NCI-H2107 treated with DMSO at 0.1 percent for 48 hours (cell line): ENCODE results near the gene APOBEC2.
A peak's percentile ranks its signal among the peaks of the same experiment; 100 is the strongest.
"Not testable (repeated sequence)": the region's sequence is repeated elsewhere in the genome, so short reads cannot be mapped to it uniquely, and the experiment has no call there.

Source experiments
- DNase-seq: peaks from one replicate; lab custom pipeline; 2025; ENCODE audit not compliant: unreplicated experiment; lab: John Stamatoyannopoulos, UW

APOBEC2 gene

DNA sequence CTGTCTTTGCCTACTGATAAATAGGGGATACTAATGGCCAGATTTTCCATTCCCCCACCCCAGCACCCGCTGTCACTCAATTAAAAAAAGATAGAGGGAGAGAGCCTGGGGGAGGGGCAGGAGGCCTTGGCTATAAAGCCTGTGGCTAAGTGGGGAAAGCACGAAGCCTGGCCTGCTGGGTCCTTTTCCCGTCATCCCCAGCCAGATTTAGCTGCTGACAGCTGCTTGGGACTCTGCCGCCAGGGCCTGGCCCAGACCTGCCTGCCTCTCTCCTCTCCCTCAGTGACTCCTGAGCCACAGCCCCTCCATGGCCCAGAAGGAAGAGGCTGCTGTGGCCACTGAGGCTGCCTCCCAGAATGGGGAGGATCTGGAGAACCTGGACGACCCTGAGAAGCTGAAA lies at the start of gene APOBEC2:
TSS of gene APOBEC2 (plus strand) at position 162 of the 400 bp plus-strand sequence. CDS start at position 308, 146 bp downstream.
- no peak for DNase-seq

DNA sequence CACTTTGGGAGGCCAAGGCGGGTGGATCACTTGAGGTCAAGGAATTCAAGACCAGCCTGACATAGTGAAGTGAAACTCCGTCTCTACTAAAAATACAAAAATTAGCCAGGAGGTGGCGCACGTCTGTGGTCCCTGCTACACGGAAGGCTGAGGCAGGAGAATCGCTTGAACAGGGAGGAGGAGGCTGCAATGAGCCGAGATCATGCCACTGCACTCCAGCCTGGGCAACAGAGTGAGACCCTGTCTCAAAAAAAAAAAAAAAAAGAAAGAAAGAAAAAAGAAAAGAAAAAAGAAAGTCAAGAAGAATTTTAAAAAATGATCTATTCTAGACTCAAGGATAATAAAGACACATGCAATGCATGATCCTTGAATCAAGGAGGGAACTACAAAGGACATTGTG lies 46.8 kb upstream of the APOBEC2 start:
- peak; percentile 13 for DNase-seq

DNA sequence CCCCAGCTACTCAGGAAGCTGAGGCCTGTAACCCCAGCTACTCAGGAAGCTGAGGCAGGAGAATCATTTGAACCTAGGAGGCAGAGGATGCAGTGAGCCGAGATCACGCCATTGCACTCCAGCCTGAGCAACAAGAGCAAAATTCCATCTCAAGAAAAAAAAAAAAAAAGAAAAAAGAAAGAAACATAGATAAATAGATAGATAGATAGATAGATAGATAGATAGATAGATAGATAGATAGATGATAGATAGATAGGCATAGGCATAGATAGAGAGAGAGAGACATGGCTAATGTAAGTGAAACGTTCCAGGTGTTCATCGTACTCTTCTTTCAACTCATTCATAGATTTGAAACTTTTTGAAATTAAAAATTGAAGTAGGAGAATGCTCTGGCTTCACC lies 46.0 kb upstream of the APOBEC2 start:
- not testable (repeated sequence) for DNase-seq

DNA sequence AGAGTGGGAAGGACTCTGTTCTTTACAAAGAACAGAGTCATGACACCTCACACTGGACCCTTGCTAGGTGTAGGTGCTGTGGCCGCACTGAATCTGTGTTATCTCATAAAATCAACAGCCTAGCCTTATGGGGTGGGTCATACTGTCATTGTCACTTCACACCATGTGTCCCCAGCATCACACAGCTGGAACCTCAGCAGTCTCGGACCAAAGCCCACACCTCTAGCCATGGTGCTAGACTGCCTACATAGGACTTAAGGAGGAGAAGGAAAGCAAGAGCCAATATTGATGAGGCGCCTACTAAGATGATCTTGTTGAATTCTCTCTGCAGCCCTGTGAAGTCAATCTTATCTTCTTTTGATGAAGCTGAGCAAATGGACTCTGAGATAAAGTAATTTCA lies 45.0 kb upstream of the APOBEC2 start:
- no peak for DNase-seq

DNA sequence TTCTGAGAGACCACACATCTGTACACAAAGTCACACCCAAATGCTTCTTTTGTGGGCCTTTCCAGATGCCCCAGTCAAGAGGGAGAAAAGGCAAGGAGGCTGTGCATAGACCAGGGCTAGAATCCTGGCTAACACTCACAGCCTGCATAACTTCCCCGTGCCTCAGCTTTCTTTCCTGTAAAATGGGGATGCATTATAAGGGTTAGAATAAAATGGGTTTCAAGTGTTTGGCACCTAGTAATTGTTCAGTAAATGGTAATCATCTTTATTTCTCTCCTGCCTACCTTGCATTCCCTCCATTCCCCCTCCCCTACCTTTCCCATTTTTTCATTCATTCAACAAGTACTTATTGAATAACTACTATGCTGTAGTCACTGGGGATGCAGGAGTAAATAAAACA lies 43.3 kb upstream of the APOBEC2 start:
- DNase-seq: no peak

DNA sequence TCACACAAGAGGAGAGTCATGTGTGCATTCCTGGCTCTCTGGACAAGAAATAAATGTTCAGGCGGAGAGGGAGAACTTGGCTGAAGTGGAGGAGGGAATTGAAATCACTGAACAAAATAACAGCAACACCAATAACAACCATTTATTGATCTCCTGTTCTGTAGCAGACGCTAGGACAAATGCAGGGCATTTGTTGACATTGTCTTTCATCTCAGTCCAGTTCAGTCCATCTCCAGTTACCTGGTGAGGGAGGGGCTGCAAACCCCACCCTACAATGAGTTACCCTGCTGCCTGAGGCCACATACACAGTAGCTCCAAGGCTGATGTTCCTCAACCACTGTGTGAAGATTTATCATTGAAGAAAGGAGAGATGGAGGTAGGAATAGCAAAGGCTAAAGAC lies 41.3 kb upstream of the APOBEC2 start:
- no peak for DNase-seq

DNA sequence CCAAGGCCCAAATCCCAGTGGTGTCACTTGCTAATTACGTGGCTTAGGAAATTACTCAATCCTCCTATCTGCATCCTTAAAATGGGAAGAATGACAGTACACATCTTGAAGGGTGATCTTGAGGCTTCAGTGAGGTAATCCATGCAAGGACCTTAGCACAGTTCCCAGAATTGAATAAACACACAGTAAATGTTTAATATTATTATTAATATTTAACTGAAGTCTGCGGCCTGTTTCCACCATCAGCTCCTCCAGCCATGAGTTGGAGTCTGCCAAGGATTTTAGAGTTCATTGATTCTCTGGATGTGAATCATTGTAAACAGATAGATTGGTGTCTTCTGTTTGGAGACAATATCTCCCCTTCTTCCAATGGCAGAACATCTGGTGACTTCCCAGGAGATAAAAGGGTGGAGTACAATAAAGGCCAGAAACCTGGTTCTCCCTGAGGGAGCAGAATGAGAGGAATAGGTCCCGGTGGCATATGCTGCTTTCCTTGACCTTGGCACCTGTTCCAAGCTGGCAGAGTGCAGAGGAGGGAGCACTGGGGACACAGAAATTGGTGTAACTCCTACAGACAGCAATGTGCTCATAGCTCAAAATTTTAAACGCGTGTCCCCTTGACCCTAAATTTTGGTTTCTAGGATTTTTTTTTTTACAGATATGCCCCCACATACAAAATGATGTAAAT lies 39.4 kb upstream of the APOBEC2 start:
- DNase-seq: no peak

DNA sequence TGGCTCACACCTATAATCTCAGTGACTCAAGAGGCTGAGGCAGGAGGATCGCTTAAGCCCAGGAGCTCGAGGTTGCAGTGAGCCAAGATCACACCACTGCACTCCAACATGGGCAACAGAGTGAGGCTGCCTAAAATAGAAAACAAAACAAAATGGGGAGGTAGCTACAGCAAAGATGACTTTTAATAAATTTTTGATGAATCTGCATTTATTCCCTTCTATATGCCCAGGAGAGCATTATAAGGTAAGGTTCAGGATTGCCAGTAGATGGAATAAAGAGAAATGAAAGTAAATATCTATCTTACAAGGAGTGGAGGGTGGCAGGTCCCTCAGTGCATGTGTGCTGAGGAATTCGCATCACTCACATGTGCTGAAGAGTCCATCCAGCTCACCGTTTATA lies 38.2 kb upstream of the APOBEC2 start:
- DNase-seq: no peak

DNA sequence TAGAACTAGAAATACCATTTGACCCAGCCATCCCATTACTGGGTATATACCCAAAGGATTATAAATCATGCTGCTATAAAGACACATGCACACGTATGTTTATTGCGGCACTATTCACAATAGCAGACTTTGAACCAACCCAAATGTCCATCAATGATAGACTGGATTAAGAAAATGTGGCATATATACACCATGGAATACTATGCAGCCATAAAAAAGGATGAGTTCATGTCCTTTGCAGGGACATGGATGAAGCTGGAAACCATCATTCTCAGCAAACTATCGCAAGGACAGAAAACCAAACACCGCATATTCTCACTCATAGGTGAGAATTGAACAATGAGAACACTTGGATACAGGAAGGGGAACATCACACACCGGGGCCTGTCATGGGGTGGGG lies 37.1 kb upstream of the APOBEC2 start:
- not testable (repeated sequence) for DNase-seq

DNA sequence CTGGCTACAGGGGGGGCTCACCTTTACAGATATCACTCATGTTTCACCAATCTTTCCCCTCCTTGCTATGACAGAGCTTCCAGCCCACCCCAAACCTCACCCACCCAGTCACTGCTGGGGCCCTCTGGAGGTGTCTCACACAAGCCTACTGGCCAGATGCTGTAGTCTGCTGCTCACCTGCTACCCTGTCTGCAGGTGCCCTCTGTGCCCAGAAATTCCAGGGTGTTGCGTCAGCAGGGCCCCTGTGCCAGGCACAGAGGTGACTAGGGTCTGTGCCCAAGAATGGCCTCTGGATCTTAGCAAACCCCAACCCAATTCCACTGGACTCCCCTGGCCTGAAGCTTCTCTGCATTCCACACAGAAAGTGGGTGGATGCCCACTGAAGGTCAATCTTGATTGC lies 35.3 kb upstream of the APOBEC2 start:
- no peak for DNase-seq

DNA sequence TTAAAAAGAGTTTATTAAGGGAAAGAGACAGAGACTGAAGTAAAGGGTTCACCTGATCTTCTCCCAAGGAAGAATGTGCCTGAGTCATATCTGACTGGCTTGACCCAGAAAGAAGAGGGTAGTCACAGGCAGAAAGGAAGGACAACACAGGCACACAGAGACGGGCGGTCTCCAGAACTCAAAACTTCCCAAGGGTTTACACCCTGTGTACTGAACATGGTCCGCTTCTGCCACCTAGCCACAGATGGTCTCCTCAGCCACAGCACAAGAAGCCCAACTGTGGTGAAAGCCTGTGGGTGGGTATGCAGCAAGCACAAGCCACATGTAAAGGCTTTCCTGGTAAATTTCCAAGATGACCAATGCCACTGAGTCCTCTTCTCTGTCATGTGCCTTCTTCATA lies 31.2 kb upstream of the APOBEC2 start:
- no peak for DNase-seq

DNA sequence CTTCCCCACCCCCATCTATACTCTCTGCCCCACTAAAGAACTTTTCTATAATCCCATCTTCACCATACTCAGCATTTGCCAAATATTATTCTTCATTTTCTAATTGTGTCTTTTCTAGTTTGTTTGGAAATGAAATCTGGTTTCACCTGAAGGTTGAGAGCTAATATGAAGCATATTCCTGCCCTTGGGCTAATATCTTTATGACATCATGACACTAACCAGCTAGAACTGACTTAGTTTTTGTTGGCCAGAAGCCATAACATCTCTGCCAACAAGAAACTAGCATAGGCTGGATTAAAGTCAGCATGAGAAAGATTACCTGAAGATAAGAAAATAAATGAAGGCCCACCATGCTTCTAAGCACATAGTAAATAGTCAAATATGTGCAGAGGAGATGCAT lies 30.7 kb upstream of the APOBEC2 start:
- no peak for DNase-seq

DNA sequence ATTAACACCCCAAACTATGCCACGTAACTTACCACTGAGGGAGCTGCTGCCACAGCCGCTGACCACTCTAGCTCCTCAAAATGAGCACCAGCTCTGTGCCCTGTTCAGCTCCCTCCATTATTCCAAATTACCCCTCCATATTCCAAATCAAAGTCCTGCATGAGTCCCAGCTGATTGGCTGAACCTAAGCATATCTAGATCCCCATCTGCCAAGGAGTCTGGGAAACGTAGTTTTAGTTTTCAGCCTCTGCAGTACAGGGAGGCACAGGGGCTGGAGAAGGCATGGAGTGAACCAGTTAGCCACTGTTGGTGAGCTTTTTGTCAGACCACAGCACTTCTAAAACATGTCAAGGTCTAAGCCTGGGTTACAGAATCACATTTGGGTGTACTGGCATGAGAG lies 29.9 kb upstream of the APOBEC2 start:
- DNase-seq: no peak

DNA sequence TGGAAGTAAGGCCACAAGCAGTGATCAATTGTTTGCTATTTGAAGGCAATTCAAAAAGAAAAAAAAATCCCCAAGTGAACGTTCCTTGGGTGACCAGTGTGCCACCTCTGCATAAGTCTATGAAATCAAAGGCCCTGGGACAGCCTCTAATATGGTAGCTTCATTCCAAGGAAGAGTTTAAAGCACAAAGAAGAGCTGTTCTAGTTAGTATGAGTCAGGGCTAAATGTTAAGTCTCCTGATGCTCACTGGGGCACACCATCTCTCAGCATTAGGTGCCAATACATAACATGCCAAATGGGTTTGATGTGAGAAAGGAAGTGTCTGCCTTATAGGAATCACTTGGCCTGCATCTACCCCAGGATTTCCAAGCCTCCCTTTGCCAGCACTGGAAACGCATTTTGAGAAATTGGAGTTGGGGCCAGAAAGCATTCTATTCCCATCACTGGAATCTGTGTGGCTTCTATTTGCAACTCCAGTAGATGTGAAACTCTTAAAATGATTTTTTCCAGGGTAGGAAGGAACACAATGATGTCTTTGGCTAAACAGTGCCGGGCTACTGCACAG lies 27.0 kb upstream of the APOBEC2 start:
- DNase-seq: no peak

DNA sequence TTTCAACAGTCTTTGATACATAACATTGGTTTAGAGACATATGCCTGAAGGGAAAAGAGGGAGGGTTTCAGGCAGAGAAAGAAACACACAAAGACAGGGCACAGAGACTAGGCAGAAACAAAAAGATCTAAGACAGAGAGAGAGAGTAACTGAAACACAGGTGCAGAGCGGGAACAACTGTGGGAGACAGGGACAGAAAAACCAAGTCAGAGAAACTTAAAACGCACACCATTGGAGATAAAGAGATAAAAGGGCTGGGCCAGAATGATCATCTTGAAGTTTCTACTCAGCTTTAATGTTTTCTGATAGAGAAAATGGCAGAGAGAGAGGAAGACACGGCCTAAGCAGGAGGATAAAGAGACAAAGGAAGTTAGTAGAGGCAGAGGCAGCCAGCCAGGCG lies 25.8 kb upstream of the APOBEC2 start:
- no peak for DNase-seq

DNA sequence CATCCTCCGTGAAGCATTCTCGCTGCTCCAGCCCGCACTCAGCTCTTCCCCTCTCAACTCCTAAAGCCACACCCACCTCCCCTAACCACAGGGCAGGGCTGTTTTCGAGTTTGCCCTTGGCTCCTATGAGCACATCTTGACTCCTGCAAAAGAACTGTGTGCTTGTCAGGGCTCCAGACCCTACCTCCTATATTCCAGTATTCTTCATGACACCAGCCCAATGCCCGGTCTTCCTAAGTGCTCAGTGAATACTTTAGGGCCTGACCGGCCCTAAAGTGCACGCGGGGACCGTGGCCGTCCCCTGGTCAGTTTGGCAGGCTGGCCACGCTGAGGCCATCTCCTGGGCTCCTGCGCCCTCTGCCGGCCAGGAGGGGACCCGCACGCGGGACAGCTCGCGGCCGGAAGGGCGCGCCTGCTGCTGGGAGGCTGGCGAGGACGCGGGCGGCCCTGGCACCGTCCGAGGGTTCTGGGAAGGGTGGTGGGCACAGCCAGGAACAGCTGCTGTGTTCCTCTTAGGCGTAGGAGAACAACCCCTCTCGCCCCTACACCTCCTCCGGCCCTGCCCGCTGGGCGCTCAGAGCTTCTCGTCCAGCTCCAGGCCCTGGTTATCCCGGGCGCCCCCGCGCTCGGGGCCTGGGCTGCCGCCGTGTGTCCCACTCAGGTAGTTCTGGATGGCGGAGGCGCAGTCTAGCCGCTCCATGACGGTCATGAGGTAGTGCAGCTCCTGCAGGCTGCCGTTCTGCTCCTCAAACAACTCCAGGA lies 25.0 kb upstream of the APOBEC2 start:
- peak; percentile 7 for DNase-seq

DNA sequence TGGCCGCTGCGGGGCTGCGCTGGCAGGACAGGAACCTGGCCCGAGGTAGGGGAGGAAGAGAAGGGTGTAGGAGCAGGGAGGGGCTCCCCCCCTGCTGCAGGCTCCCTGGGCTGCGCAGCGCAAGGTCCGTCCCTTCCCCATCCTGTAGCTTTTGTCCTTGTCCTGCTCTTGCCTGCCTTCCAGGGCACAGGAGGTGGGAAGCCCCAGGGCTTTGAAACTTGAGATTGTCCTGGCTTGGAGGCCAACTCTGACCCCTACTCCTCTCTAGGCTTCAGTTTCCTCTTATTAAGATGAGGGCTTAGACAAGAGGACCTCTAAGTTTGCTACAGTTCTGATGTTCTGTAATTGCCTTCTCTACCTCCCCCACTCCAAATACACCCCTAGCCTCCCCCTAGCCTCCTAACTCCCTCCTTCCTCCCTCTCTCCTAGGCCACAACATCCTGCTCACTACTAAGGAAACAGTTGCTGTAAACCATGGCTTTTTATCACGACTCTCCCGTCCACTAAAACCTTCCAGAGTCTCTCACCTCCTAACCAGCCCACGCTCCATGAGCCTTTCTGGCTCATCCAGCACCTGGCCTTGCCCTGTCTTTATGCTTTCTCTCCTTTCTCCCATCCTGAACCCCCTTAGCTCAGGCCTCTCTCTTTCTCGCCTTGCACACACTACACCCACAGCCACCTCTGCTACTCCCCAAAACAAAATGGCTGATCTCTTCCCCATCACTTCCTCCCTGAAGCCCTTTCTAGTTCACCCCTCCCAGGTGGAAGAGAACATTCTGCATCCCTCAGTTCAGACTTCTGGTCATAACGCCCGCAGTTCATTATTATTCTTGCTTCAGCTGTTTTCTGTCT lies 24.2 kb upstream of the APOBEC2 start:
- DNase-seq: peak; percentile 7

DNA sequence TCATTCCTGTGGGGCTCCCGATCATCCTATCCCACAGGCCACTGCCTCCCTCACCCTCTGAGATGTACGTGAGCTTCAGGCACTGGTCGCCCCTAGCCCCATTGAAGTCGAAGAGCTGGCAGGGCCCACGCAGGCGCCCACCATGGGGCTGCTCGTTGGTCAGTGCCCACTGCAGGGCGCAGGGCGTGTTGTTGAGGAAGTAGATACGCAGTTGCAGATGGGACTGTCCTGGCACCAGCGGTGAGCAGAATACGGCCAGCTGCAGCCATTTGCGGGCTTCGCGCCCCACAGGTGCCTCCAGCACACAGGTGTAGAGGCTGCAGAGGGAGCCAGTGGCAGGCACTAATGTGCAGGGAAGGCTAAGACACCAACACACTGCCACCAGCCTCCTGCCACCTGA lies 20.2 kb upstream of the APOBEC2 start:
- DNase-seq: no peak

DNA sequence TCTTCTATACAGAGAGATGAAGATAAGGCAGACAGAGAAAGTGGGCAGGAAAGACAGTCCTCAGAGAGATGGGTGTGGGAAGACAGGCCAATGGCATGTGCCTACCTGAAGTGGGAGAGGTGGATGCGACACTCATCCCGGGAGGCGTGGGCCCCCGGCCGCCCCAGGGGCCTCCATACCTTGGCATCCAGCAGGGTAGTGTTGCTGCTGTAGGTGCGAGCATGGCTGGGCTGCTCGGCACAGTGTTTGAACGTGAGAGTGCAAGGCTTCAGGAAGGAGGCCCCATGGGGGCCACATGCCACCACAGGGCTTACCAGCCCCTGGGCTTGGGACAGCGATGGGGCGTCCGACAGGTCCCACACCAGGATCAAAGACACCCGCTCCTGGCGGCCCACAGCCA lies 19.2 kb upstream of the APOBEC2 start:
- DNase-seq: no peak

DNA sequence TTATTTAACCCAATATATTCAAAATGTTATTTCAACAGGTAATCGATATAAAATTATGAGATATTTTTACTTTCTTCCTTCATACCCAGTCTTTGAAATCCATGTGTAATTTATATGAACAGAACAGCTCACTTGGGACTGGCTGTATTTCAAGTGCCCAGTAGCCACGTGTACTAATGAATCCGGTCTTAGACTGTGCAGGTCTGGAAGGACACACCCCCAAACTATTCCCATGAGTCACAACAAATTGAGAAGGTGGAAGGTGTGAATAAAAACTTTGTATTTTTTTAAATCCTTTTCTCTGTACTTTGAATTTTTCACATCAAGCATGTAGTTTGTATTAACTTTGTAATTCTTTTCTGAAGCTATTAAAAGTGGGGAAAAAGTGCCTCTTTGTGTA lies 16.8 kb upstream of the APOBEC2 start:
- no peak for DNase-seq

DNA sequence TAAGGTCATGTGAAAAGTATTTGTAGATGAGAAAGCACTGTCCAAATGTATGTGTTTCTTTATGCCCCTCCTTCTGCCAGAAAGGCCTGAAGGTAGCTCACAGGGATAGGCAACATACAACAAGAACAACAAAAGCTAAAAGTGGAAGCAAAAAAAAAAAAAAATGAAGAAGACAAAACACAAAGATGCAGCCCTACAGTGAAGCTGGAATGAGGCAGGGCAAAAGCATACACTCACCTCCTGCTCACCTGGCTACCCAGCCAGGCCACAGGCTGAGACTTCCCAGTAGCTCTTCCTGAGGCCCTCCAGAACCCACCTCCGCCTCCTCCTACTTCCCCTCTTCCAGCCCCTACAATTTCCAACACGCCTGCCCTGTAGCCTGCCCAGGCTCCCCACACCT lies 16.4 kb upstream of the APOBEC2 start:
- no peak for DNase-seq
